Medulla oblongata (tissue), 1 donor: ENCODE data around the gene ZNF728.
"Not testable (repeated sequence)": the region's sequence is repeated elsewhere in the genome, so short reads cannot be mapped to it uniquely, and the experiment has no call there.

Experiments used
- DNase-seq: peaks from one replicate; pipeline ENCODE4 v3.0.0-alpha.2; 2015; ENCODE audit errors: extremely low spot score

ZNF728 gene

DNA sequence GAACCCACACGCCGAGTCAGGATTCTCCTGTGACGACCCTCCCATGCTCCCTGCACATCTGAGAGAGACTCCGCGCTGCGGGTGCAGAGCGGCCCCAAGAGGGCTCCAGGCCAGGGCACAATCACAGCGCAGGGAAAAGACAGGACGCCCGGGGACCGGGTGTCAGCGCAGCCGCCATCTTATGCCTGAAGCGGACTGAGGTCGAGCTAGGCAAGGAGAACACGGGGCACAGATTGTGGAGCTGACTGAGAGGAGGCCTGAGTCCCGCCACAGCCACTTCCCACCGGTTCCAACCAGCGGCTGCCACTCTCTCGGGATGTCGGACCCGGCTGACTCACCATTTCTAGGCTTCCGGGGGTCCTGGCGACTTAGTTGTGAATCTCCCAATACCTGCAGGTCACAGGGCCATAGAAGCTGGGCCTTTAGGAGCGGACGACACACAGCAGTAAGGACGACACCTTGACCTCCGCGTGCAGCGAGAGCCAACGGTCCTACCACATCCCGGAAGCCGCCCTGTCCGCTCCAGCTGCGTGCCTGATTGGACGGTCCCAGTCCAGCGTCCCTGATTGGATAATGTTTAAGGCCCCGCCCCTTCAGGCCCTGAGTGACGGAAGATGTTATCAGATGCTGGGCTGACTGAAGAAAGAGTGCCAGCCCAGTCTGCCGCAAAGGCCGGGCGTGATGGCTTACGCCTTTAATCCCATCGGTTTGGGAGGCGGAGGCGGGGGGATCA is at the start of gene ZNF728:
ZNF728 (minus strand) TSS at position 487 of the 733 bp plus-strand sequence; CDS start at position 341, 146 bp downstream.
- peak; percentile 33 for DNase-seq

DNA sequence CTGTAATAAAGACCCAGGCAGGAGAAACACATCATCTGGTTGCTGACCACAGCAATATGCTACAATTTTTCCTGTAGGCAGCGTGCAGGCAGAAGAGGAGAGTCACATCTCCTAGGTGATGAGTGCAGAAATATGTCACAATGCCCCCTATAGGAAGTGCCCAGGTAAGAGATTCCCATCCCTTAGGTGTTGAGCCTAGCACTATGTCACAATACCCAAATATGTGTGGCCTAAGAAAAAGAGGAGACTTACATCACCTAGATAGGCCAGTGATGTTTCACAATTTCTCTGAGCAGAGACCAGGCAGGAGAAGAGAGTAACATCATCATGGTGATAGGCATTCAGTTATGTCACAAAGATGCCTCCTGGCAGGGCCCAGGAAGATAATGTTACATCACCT is 49.4 kb upstream of the ZNF728 start:
- no peak for DNase-seq

DNA sequence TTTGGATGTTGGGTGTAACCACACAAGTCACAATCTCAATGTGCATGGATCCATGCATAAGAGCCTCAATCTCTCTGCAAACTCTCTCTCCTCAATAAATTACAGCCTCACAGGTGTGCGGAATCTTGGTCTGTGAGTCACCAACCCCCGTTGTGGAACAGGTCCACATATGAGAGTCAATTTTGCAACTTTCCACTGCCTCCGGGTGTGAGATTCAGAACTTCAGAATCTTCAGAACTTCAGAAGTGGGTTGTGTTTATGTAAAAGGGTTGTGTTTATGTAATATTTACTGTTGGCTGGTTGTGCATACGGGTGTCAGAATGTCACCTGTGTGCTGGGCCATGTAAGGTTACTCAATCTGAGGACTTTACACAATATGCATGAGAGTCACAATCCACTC is 46.3 kb upstream of the ZNF728 start:
- no peak for DNase-seq

DNA sequence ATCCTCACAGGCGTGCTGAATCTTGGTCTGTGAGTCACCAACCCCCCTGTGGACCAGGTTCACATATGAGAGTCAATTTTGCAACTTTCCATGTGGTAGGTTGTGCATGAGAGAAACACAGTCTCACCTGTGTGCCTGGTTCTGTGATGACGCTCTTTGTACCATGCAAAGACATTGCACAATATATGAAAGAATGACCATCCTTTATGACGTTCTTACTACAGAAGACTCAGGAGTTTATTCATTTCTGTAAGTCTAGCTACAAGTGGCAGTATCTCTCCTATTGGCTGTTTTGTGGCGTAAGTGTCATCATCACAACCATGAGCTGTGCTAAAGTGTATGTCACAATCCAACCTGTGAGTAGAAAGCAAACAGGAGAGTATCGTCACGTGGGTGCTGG is 43.8 kb upstream of the ZNF728 start:
- DNase-seq = no peak

DNA sequence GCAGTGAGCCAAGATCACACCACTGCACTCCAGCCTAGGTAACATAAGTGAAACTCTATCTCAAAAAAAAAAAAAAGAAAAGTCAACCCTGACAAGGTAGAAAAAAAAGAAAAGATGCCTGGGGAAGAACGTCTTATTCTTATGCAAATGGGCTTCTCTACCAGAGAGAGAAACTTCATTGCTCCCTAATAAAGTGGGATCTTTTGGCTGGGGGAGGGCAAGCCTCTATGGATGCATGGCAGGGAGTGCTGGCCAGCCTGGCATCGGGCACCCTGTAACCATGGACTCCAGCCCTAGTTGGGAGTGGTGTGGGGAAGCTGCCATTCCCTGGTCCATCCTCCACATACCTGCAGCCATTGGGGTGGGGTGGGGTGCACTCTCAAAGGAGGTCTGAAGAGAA is 30.7 kb upstream of the ZNF728 start:
- no peak for DNase-seq

DNA sequence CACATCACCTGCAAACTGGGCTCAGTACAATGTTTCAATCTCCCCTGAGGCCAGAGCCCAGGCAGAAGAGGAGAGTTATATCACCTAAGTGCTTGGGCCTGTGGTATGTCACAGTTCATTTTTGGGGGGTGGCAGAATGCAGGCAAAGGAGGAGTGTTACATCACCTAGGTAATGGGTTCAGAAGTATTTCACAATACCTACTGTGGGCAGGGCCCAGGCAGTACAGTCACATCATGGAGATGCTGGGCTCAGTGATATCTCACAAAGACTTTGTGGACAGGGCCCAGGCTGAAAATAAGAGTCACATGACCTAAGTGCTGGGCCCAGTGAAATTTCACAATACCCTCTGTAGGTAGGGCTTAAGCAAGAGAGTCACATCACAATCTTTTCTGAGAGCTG is 12.7 kb upstream of the ZNF728 start:
- no peak for DNase-seq

DNA sequence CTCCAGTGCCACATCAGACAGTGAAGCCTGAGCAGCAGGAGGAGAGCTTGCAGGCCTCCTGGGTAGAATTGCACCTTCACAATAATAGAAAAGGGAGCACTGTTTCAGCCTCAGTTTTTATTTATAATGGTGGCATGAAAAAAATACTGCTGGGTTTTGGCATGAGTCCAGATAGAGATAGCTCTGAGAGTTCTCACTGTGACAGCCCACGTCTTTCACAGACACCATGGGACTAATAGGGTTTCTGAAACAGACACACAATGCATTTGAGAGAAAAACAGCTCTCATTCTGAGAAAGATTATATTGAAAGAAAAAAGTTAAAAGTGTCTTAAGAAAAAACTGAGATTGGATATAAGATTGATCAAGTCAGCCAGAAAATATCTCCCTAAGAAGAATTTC is 8.0 kb downstream of the ZNF728 start:
- not testable (repeated sequence) for DNase-seq

DNA sequence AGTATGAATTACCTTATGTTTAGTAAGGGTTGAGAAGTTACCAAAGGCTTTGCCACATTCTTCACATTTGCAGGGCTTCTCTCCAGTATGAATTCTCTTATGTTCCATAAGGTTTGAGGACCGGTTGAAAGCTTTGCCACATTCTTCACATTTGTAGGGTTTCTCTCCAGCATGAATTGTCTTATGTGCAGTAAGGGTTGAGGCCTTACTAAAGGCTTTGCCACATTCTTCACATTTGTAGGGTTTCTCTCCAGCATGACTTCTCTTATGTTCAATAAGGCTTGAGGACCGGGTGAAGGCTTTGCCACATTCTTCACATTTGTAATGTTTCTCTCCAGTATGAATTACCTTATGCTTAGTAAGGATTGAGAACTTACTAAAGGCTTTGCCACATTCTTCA is 26.7 kb downstream of the ZNF728 start:
- no peak for DNase-seq

DNA sequence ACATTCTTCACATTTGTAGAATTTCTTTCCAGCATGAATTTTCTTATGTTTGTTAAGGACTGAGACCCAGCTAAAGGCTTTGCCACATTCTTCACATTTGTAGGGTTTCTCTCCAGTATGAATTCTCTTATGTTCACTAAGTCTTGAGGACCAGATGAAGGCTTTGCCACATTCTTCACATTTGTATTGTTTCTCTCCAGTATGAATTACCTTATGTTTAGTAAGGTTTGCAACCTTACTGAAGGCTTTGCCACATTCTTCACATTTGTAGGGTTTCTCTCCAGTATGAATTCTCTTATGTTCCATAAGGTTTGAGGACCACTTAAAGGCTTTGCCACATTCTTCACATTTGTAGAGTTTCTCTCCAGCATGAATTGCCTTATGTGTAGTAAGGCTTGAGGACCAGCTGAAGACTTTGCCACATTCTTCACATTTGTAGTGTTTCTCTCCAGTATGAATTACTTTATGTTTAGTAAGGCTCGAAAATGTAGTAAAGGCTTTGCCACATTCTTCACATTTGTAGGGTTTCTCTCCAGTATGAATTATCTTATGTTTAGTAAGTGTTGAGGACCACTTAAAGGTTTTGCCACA is 27.3 kb downstream of the ZNF728 start:
- not testable (repeated sequence) for DNase-seq

DNA sequence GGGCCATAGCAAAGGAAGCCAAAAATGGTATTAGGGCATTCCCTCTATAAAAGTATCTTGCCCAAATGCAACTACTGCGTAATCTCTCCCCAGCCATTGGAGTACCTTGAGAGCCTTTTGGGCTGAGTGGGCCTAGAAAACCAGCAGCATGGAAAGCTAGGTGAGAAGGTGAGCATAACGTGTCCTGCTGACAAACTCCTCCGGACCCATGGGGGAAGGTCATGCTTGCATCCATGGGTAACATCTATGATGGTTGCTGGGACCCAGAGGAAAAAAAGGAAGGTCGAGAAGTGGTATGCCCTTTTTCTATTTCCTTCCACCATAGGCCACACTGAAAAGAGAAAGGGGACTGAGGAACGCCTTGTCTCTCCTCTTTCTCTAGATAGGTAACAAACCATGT is 57.4 kb downstream of the ZNF728 start:
- DNase-seq = no peak

DNA sequence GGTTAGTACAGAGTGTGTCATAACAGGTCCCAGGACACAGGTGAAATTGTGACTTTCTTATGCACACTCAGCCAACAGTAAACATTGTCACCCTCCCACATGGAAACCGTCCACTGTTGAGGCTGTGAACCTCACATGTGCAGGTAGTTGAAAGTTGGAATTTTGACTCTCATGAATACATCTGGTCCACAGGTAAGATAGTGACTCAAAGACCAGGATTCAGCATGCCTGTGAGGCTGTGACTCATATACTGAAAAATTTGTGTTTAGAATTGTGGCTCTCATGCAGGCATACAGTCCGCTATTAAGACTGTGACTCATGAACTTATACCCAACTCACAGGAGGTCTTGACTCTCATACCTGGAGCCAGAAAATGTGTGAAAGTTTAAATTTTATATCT is 67.8 kb downstream of the ZNF728 start:
- DNase-seq = no peak

DNA sequence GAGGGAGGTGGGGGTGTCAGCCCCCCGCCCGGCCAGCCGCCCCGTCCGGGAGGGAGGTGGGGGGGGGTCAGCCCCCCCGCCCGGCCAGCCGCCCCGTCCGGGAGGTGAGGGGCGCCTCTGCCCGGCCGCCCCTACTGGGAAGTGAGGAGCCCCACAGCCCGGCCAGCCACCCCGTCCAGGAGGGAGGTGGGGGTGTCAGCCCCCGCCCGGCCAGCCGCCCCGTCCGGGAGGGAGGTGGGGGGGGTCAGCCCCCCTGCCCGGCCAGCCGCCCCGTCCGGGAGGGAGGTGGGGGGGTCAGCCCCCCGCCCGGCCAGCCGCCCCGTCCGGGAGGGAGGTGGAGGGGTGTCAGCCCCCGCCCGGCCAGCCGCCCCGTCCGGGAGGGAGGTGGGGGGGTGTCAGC is 75.4 kb downstream of the ZNF728 start:
- not testable (repeated sequence) for DNase-seq

DNA sequence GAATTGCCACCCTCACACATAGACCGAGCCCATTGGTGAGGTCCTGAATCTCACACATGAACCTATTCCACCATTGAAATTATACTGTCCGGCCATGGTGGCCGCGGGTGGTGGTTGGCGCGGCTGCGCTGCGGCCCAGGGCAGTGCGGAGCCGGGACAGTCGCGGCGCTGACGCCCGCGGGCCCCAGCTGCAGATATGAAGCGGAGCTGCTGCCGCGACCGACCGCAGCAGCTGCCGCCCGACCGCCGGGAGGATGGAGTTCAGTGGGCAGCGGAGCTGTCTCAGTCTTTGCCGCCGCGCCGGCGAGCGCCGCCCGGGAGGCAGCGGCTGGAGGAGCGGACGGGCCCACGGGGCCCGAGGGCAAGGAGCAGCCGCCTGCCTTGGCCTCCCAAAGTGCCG is 77.8 kb downstream of the ZNF728 start:
- DNase-seq = not testable (repeated sequence)
